Colon (tissue), 2 donors: ENCODE results near the gene JMJD7.

Experiments used
- FAIRE-seq: peaks from 2 replicates; lab custom pipeline; 2012; peaks lifted over from hg19 to GRCh38; lab: Jason Lieb, UNC
- donor health status: control.
- donor health status: control.

Gene JMJD7

DNA sequence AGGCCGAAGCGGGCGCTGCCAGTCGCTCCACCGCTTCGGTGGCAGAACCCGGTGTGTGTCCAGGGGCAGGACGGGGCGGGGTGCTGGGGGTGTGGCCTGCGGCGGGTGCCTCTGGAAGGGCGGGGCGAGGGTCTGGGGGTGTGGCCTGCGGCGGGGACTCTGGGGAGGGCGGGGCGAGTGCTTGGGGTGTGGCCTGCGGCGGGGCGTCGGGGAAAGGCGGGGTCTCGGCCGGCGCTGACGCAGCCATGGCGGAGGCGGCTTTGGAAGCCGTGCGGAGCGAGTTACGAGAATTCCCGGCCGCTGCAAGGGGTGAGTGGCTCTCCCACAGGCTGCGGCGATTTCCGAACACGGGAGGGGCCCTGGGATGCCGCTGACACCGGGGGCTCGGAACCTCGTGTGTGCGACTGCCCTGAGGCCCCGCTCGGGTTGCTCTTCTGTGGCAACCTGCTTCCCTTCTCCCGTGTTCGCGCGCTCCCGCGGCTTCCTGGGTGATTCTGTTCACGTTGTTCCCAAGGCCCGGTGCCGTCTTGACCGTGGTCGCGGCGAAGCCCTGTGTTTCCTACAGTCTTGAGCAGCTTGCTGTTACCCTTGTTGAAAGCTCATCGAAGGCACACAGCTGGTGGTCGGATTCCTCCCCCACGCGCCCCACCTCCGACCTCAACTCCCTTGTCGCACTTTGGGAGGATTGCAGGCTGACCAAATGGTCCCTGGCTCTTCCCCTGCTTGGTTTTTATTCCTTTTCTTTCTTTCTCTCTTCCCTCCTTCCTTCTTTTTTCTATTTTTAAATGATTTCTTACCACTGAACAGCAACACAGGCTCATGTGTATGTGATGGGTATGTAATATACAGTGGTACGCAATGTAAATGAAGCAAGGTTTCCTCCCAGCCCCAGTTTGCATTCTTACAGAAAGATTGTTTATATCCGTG lies at the start of gene JMJD7:
JMJD7 (plus strand) TSS at position 213 of the 927 bp plus-strand sequence; CDS start at position 246, 33 bp downstream.
- no peak for FAIRE-seq

GRCh38 chr15:41778521-41778920 lies 49.4 kb upstream of the JMJD7 start:
- FAIRE-seq = no peak

DNA sequence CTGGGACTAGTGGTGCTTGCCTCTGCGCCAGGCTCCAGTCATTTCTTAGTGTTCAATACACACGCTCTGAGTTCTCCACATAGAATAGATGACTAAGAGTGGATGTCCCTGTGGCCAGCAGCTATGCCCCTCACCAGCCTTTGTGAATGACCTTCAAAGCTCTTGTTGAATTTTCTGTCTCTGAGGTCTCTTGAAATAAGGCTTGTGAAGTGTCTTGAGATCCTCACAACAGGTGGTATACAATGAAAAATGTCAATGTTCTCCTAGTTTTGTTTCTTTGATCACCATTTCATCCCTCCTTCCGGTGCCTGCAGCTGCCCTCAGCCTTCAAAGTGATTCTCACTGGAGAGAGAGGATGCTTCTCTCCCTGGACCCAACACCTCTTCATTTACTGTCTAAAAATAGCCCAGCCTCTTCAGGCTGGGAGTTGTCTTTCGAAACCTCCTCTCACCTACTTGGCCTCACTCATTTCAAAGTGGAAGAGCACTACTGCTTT lies 48.2 kb upstream of the JMJD7 start:
- no peak for FAIRE-seq

GRCh38 chr15:41780266-41780665 lies 47.6 kb upstream of the JMJD7 start:
- no peak for FAIRE-seq

DNA sequence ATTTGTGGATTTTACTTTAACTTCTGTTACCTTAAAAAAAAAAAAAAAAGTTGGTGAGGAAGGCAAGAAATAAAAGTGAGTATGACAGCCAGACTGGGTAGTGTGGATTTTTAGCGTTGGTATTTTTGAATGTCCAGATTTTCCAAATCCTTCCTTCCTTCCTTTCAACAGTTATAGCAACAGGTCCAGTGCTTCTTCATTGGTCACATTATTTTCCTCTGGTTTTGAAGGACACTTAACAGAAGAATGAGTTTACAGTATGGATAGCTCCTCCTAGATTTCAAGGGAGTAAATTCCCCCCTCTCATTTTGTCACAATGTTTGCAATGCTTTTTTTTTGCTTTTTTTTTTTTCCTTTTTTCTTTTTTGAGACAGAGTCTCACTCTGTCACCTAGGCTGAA lies 47.2 kb upstream of the JMJD7 start:
- no peak for FAIRE-seq

GRCh38 chr15:41782371-41783282 lies 45.3 kb upstream of the JMJD7 start:
- no peak for FAIRE-seq

- no peak for FAIRE-seq
Measured at GRCh38 chr15:41783296-41783695, 44.6 kb upstream of the JMJD7 start.

DNA sequence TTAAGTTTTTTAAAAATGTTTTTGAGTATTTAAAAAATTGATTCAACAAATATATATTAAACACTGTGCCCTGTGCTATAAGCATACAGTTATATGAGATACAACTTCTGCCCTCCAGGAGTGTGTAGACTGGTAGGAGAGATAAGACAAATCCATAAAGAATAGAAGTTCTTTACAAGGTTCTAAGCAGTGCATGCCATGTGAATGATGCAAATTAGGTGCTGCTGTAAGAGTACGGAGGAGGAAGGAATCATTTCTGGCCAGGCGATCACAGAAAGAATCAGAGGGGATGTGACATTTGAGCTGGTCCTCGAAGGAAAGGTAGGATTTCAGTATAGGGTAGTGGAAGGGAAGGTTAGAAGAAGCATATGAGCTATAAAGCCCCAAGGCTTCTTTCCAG lies 39.6 kb upstream of the JMJD7 start:
- FAIRE-seq = no peak

DNA sequence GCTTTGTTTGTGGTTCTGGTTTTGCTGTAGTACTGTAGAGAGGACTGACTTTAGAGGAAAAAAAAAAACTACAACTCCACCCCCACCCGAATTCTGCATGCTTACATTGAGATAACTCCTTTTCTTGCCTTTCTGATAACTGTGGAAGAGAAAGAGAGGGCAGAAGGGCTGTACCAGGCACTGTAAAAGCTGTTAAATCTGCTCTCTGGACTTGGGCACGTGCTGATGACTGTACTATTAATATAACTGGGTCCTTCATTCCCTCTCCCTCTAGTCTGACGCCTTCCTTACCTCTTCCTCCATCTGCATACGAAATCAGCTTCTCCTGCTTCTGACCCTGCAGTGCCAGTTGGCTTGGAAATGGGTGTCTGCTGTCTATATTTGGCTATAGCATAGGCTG lies 38.7 kb upstream of the JMJD7 start:
- no peak for FAIRE-seq

- no peak for FAIRE-seq
Measured at GRCh38 chr15:41789662-41790061, 38.2 kb upstream of the JMJD7 start.

GRCh38 chr15:41790169-41790568 lies 37.7 kb upstream of the JMJD7 start:
- no peak for FAIRE-seq

- no peak for FAIRE-seq
Measured at GRCh38 chr15:41790756-41791546, 36.9 kb upstream of the JMJD7 start.

DNA sequence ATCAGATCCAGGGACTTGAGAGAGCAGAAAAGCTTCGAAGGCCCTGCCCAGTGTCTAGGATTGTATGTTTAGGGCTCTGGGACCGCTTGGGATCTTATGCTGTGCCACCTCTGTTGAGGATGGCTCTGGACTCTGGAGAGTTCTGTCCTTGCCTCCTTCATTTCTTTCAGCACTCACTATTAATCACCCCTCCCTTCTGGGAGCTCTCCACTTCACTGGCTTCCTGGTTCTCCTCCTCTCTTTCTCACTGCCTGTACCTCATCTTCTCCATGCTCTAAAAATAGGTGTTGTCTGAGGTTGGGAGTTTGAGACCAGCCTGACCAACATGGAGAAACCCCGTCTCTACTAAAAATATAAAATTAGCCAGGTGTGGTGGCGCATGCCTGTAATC lies 36.4 kb upstream of the JMJD7 start:
- FAIRE-seq = no peak

DNA sequence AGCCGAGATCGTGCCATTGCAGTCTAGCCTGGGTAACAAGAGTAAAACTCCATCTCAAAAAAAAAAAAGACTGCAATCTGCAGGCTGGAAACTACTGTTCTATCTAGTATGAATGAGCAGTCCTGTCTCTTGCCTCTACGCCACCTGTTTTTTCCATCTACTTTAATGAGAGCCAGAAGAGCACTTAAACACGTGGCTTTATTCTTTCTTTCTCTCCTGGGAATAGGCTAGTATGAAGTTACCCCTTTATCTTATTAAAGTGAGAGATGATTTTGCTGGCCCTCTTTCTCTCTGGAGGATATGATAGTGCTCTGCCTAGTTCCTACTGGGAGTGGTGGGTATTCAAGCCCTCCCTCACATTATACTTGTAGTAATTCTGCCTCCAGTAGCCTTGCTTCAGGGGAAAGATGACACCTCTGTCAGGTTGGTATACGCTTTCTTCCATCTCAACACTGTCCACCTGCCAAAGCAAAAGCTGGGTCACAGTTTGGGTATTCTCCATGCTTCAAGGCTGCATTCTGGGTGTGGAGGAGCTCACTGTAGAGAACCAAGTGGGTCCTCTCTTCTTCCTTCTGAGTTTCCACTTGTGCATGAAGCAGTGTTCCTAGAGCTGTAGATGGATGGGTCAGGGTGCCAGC lies 35.8 kb upstream of the JMJD7 start:
- FAIRE-seq = no peak

- no peak for FAIRE-seq
Measured at GRCh38 chr15:41794081-41794480, 33.8 kb upstream of the JMJD7 start.

DNA sequence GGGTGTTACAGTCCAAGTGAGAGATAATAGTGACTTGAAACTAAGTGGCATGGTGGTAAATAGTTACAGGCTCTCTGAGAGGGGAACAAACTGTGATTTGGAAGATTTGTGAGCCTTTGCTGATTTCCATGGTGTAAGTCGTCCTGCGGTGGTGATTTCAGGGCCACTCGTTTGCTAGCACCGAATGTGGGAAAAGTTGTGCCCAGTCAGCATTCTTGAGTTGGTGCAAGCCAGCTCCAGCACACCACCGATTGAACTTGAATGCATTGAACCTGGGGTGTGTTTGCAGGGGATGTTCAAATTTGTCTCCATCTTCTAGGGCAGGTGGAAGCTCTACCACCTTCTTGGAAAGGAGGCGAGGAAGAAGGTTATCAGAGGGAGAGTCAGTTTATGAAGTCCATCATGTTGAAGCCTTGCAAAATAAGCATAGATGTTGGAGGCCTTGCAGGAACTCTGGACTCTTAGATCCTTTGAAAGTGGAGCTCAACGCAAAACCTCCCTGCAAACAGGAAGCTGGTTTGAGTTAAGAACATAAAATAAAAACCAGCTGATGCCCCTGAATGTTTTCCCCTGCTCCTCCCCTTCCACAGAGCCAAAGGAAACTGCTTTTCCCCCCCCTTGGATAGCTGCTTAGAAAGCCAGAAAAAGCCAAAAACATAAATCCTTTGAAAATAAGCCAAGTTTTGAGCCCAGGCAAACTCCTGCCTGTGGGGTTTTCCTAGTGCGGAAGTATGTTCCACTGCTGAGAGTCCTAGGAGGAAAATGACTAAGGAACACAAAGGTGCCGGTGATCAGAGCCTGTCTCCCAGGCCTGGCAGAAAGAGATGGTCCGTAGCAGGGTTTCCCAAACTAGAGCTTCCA lies 31.7 kb upstream of the JMJD7 start:
- FAIRE-seq = no peak

GRCh38 chr15:41797201-41797944 lies 30.5 kb upstream of the JMJD7 start:
- no peak for FAIRE-seq

DNA sequence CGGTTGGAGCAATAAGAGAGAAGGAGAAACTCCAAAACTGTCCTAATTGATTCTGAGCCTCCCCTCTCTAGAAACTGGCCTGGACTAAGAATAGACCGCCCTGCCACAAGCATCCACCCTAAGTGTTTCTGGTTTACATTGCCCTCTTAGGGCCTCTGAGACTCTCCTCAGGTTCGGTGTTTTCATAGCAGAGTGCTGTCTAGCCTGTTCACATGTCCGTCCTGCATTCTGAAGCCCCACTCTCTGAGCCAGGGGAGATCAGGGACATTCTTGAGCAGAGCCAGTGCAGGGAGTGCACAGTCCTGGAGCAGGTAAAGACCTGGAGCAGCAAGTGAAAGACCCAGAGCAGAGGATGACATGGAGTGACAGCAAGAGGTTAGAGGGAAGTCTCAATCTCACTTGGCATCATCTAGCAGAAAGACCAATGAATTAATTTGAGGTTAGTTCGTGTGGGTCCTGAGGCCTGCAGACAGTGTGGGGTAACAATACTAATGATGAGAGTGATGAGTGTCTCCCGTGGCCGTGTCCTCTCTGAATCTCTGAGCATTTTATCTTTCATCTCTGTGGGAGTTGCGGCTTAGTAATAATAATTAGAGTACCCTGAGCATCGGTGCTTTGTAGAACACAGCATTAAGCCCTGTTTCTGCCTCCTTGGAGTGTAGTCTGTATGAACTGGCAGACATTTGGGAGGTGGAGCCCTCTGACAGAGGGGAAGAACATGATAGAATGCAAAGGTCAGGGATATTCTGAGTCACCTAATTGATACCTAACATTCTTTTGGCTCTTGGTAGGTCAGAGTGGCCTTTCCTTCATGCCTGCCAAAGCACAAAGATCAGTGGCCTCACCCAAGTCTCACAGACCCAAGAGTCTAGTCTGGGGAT lies 29.0 kb upstream of the JMJD7 start:
- FAIRE-seq = no peak

DNA sequence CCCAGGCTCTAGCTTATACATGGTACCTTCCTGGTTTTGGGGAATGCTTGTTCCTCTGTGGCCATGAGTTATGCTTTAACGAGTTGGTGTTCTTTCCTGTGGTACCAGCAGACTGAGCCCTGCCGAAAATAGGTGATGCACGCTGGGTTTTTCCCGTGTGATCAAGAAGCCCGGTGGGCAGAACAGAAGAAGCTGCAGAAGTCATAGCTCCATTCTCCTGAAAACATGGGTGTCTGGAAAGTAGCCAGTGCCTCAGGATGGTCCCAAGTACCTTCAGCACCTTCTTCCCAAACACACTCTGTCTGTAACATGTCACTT lies 28.4 kb upstream of the JMJD7 start:
- FAIRE-seq = no peak
